Type B pancreatic cell (in vitro differentiated cells): ENCODE data around the gene SIGLEC7. TPM values are rescaled to one million over a fixed set of nuclear protein-coding genes. Genes with fewer than 3 reads are reported as not detected.

Experiments used
- DNase-seq: peaks from one replicate; pipeline ENCODE4 v3.0.0; 2021; ENCODE audit warnings: mixed read lengths; ENCODE audit not compliant: unreplicated experiment; ENCODE audit errors: extremely low spot score
- H3K27ac Mint-ChIP-seq: 2 replicates; pipeline ENCODE4 v1.8.0; 2021; ENCODE audit warnings: mild to moderate bottlenecking, mixed read lengths
- H3K27me3 Mint-ChIP-seq: 2 replicates; pipeline ENCODE4 v1.8.0; 2021; ENCODE audit warnings: mixed read lengths
- H3K36me3 Mint-ChIP-seq: 2 replicates; pipeline ENCODE4 v1.8.0; 2021; ENCODE audit warnings: mixed read lengths
- H3K4me1 Mint-ChIP-seq: one replicate; pipeline ENCODE4 v1.8.0; 2021; ENCODE audit warnings: mixed read lengths; ENCODE audit not compliant: unreplicated experiment
- H3K4me3 Mint-ChIP-seq: 2 replicates; pipeline ENCODE4 v1.8.0; 2021; ENCODE audit warnings: mild to moderate bottlenecking, mixed read lengths
- H3K9me3 Mint-ChIP-seq: 2 replicates; pipeline ENCODE4 v1.8.0; 2021; ENCODE audit warnings: mixed read lengths
- total RNA-seq: library from RNA; stranded (reverse); gene quantifications from 2 replicates; pipeline ENCODE4 v1.2.1, GENCODE V29; 2021; ENCODE audit warnings: low replicate concordance
- TF ChIP-seq, protein P1 (sequence below): fragments of 200-600 bp; sonication (generic); conservative IDR thresholded peaks from 2 replicates; pipeline ENCODE4 v1.5.0; 2021; ENCODE audit warnings: antibody characterized with exemption, mild to moderate bottlenecking

The SIGLEC7 gene
- total RNA-seq, 1 donor from 2014 or later = not detected

DNA sequence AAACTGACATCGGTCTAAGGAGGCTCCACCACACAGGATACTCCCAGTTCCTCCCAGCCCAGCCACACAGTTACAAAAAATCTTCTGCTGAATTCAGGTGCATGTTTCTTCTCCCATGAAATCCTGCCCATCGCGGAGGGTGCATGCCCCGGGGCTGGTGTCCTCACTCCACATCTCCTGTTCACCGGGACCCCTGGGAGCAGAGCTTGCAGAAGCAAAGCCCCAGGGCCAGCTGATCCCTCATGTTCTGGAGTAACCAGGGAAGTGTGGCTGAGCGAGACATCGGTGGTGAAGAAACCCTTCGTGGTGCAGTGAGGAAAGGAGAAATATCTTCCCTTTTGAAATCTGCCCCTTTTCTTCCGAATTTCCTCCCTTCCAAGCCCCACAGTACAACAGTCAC lies 18.3 kb upstream of the SIGLEC7 start:
- no peak overlapping the region for H3K27ac Mint-ChIP-seq
- H3K4me3 Mint-ChIP-seq = no peak overlapping the region
- DNase-seq = no peak
- H3K36me3 Mint-ChIP-seq = no peaks in the 10 kb centered on the region
- no peaks in the 10 kb centered on the region for H3K9me3 Mint-ChIP-seq
- H3K27me3 Mint-ChIP-seq = peaks cover 20% of the 10 kb centered on the region
- peaks cover 4% of the 10 kb centered on the region for H3K4me1 Mint-ChIP-seq
- TF ChIP-seq, protein P1, sequence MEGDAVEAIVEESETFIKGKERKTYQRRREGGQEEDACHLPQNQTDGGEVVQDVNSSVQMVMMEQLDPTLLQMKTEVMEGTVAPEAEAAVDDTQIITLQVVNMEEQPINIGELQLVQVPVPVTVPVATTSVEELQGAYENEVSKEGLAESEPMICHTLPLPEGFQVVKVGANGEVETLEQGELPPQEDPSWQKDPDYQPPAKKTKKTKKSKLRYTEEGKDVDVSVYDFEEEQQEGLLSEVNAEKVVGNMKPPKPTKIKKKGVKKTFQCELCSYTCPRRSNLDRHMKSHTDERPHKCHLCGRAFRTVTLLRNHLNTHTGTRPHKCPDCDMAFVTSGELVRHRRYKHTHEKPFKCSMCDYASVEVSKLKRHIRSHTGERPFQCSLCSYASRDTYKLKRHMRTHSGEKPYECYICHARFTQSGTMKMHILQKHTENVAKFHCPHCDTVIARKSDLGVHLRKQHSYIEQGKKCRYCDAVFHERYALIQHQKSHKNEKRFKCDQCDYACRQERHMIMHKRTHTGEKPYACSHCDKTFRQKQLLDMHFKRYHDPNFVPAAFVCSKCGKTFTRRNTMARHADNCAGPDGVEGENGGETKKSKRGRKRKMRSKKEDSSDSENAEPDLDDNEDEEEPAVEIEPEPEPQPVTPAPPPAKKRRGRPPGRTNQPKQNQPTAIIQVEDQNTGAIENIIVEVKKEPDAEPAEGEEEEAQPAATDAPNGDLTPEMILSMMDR = no peak

- Mint-ChIP-seq H3K9me3 (no peaks in the 10 kb centered on the region), H3K36me3 (no peaks in the 10 kb centered on the region), H3K27me3 (peaks cover 16% of the 10 kb centered on the region), H3K4me3 (no peak overlapping the region), H3K27ac (no peak overlapping the region), H3K4me1 (peaks cover 4% of the 10 kb centered on the region)
- TF ChIP-seq, protein P1 = no peak
- DNase-seq = no peak
Observed at GRCh38 chr19:51124216-51124615, 17.9 kb upstream of the SIGLEC7 start.

DNA sequence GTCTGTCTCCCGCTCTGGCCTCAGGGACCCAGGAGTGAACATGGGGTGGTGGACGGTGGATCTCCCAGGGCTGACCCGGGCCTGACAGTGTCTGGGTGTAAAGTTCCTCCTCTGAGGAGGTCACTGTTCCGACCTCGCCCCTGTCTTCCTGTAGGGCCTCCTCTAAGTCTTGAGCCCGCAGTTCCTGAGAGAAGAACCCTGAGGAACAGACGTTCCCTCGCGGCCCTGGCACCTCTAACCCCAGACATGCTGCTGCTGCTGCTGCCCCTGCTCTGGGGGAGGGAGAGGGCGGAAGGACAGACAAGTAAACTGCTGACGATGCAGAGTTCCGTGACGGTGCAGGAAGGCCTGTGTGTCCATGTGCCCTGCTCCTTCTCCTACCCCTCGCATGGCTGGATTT lies 17.4 kb upstream of the SIGLEC7 start, which contains the start of gene SIGLEC9:
Gene SIGLEC9, plus strand, starts transcription at position 178 of the 400 bp plus-strand sequence. Its CDS starts 69 bp downstream, at position 247.
- Mint-ChIP-seq H3K9me3 (no peaks in the 10 kb centered on the region), H3K4me1 (peaks cover 4% of the 10 kb centered on the region), H3K27ac (no peak within 1 kb of the TSS), H3K4me3 (no peak within 1 kb of the TSS), H3K36me3 (no peaks in the 10 kb centered on the region), H3K27me3 (peaks cover 15% of the 10 kb centered on the region)
- TF ChIP-seq, protein P1 = no peak
- DNase-seq = no peak

- no peak for DNase-seq
- no peaks in the 10 kb centered on the region for H3K9me3 Mint-ChIP-seq
- no peak overlapping the region for H3K27ac Mint-ChIP-seq
- H3K4me3 Mint-ChIP-seq = no peak overlapping the region
- H3K36me3 Mint-ChIP-seq = no peaks in the 10 kb centered on the region
- peaks cover 4% of the 10 kb centered on the region for H3K4me1 Mint-ChIP-seq
- H3K27me3 Mint-ChIP-seq = peaks cover 16% of the 10 kb centered on the region
- TF ChIP-seq, protein P1 = no peak
Observed at GRCh38 chr19:51125421-51126075, 16.6 kb upstream of the SIGLEC7 start.

- Mint-ChIP-seq H3K27ac (no peak overlapping the region), H3K4me3 (no peak overlapping the region), H3K9me3 (no peaks in the 10 kb centered on the region), H3K27me3 (peaks cover 16% of the 10 kb centered on the region), H3K4me1 (peaks cover 4% of the 10 kb centered on the region), H3K36me3 (no peaks in the 10 kb centered on the region)
- TF ChIP-seq, protein P1 = no peak
- DNase-seq = no peak
Observed at GRCh38 chr19:51127032-51127431, 15.1 kb upstream of the SIGLEC7 start.
